Endothelial cell of umbilical vein (primary cell): ENCODE data around the gene LBHD2. TPM values are rescaled to one million over a fixed set of nuclear protein-coding genes. Genes with fewer than 3 reads are reported as not detected.

Experiments used
- BruUV-seq: library from RNA; stranded (reverse); fragments of 400-500 nt; replicated peaks from 2 replicates; lab custom pipeline; 2021; lab: Mats Ljungman, UMichigan
- CTCF ChIA-PET: fragments of 300-600, 350-600 bp; sonication (Branson Sonifier 250); formaldehyde crosslinking; loops from one replicate; lab custom pipeline; 2021; ENCODE audit warnings: antibody characterized with exemption, inconsistent platforms; lab: Charles Lee
- POLR2A ChIA-PET: fragments of 300-600, 350-600 bp; sonication (Branson Sonifier 250); formaldehyde crosslinking; loops from one replicate; lab custom pipeline; 2021; ENCODE audit warnings: antibody characterized with exemption, inconsistent platforms; lab: Charles Lee
- DNase-seq: peaks from one replicate; pipeline ENCODE4 v3.0.0-alpha.2; 2011; ENCODE audit warnings: low read depth, low spot score
- FAIRE-seq: peaks from 2 replicates; lab custom pipeline; 2011; peaks lifted over from hg19 to GRCh38; lab: Jason Lieb, UNC
- H2AFZ ChIP-seq: 2 replicates; pipeline ENCODE4 v1.6.0; 2012; ENCODE audit warnings: low read depth, low read length, control low read depth, inconsistent platforms
- H3K27ac ChIP-seq: 2 replicates; pipeline ENCODE4 v1.5.1; 2011; ENCODE audit warnings: low read depth, mild to moderate bottlenecking, control low read depth, low read length, moderate library complexity; ENCODE audit not compliant: insufficient read depth
- H3K27me3 ChIP-seq, 2 experiments: 2 replicates each; pipeline versions ENCODE4 v1.6.0 to v1.6.1; 2011; ENCODE audit warnings: low read length in 2 of 2, mixed read lengths in 1 of 2; ENCODE audit not compliant: control insufficient read depth in 2 of 2, insufficient read depth in 2 of 2
- H3K36me3 ChIP-seq, 2 experiments: 2 replicates in 1 of 2; 3 replicates in 1 of 2; pipeline ENCODE4 v1.5.1; 2011; ENCODE audit warnings: low read length in 2 of 2, mild to moderate bottlenecking in 1 of 2, moderate library complexity in 1 of 2; ENCODE audit not compliant: control insufficient read depth in 2 of 2, insufficient read depth in 2 of 2; ENCODE audit errors: extremely low read depth in 1 of 2
- H3K4me1 ChIP-seq: 3 replicates; pipeline ENCODE4 v1.5.1; 2011; ENCODE audit warnings: mild to moderate bottlenecking, low read length; ENCODE audit not compliant: control insufficient read depth, insufficient read depth; ENCODE audit errors: extremely low read depth
- H3K4me2 ChIP-seq: 2 replicates; pipeline ENCODE4 v1.6.1; 2011; ENCODE audit warnings: low read length, control low read depth, mixed read lengths; ENCODE audit not compliant: insufficient read depth
- H3K4me3 ChIP-seq, 3 experiments: fragments of 200-600 bp in 1 of 3; sonication (generic), shearing (Covaris generic) in 1 of 3; replicated peaks in 1 of 3; 2 replicates each; pipeline ENCODE4 v1.5.1; 2011 to 2016; ENCODE audit warnings: control low read depth in 3 of 3, low read length in 3 of 3, mild to moderate bottlenecking in 2 of 3, inconsistent platforms in 1 of 3, low read depth in 1 of 3, moderate library complexity in 1 of 3; ENCODE audit not compliant: insufficient read depth in 1 of 3
- H3K79me2 ChIP-seq: 2 replicates; pipeline ENCODE4 v1.6.0; 2012; ENCODE audit warnings: low read length, inconsistent platforms; ENCODE audit not compliant: control insufficient read depth, insufficient read depth
- H3K9ac ChIP-seq: replicated peaks from 2 replicates; pipeline ENCODE3; 2011; ENCODE audit warnings: low read length, control low read depth; ENCODE audit not compliant: insufficient read depth; ENCODE audit errors: extremely low read depth
- H3K9me1 ChIP-seq: replicated peaks from 3 replicates; pipeline ENCODE4 v1.6.0; 2011; ENCODE audit warnings: mild to moderate bottlenecking, low read length; ENCODE audit not compliant: control insufficient read depth, insufficient read depth; ENCODE audit errors: extremely low read depth
- H3K9me3 ChIP-seq: replicated peaks from 2 replicates; pipeline ENCODE4 v1.5.1; 2012; ENCODE audit warnings: low read length, inconsistent platforms; ENCODE audit not compliant: control insufficient read depth, insufficient read depth
- H4K20me1 ChIP-seq: replicated peaks from 2 replicates; pipeline ENCODE3; 2011; ENCODE audit warnings: mild to moderate bottlenecking, low read length; ENCODE audit not compliant: control insufficient read depth, insufficient read depth; ENCODE audit errors: extremely low read depth
- MYC ChIP-seq: IDR thresholded peaks from one replicate; pipeline ENCODE4 v1.6.1; 2011; ENCODE audit warnings: mild to moderate bottlenecking, low read depth, low read length
- POLR2A ChIP-seq: IDR thresholded peaks from 2 replicates; pipeline ENCODE4 v1.6.1; 2012; ENCODE audit warnings: low read depth, mild to moderate bottlenecking, control low read depth, low read length
- POLR2AphosphoS5 ChIP-seq: IDR thresholded peaks from 2 replicates; pipeline ENCODE4 v1.6.1; 2012; ENCODE audit warnings: low read depth, mild to moderate bottlenecking, control low read depth, low read length, moderate library complexity; ENCODE audit not compliant: insufficient read depth
- dilution Hi-C: fragments of 300-500 bp; cut with MboI; formaldehyde crosslinking; loops from one replicate; pipeline ENCODE4 v1.15.0; 2019; ENCODE audit warnings: low sequenced_read_pairs; ENCODE audit not compliant: extremely low pct_ligation_motif_present
- intact Hi-C: fragments of 100-400 bp; cut with micrococcal nuclease; formaldehyde crosslinking; loops from one replicate; pipeline ENCODE4 v1.10.0; 2022
- polyA plus RNA-seq, 4 experiments: library from polyadenylated mRNA; depleted of rRNA in 3 of 4; stranded (reverse) in 3 of 4; unstranded in 1 of 4; fragments of >200 nt; gene quantifications; 2 replicates each; pipeline versions ENCODE4 v1.2.1 to v1.2.3, GENCODE V29; 2011 to 2012; ENCODE audit warnings: missing spikeins in 1 of 4
- total RNA-seq: library from RNA; stranded (reverse); gene quantifications from 2 replicates; pipeline ENCODE4 v1.2.3, GENCODE V29; 2021

LBHD2 gene
- total and polyA plus RNA-seq, 2 donors (not counting 3 experiments of a cell fraction or from before 2014, with no cell fraction given): not detected

- peak; percentile 88 for DNase-seq
- peak; percentile 70 for TF ChIP-seq POLR2A
- peak; percentile 80 for TF ChIP-seq POLR2AphosphoS5
- no peak for TF ChIP-seq MYC
- Histone ChIP-seq H3K9ac (peak overlapping the region; percentile 86), H3K9me1 (no peaks in the 10 kb centered on the region), H3K4me1 (peaks cover 22% of the 10 kb centered on the region), H3K36me3 (no peaks in the 10 kb centered on the region), H2AFZ (peak overlapping the region; percentile 42), H3K4me3 (peak overlapping the region; percentile 93 to 96 (median 95)), H3K27me3 (no peaks in the 10 kb centered on the region), H3K27ac (peak overlapping the region; percentile 91), H3K4me2 (peak overlapping the region; percentile 95), H3K79me2 (peaks cover 50% of the 10 kb centered on the region), H4K20me1 (peaks cover 8% of the 10 kb centered on the region), H3K9me3 (no peaks in the 10 kb centered on the region)
- FAIRE-seq: peak; percentile 76
- dilution Hi-C loops: no loop called here
- ChIA-PET CTCF (interaction anchor here (0.7 to 2.6 kb wide), 7 partner anchors 12 to 130 kb away, joined by 3 to 11 read pairs (median 6); no protein-coding TSS in a partner anchor), POLR2A (interaction anchor here (0.5 to 1.2 kb wide), 6 partner anchors 18 to 76 kb away, joined by 3 to 8 read pairs (median 4); no protein-coding TSS in a partner anchor)
- BruUV-seq: no TSS peak
- intact Hi-C loops: loop anchor here (1.0 to 5.0 kb wide), 5 partner anchors 10 to 84 kb away; no protein-coding TSS in a partner anchor
Observed at GRCh38 chr14:103056322-103057027, 27.5 kb upstream of the LBHD2 start.

- ChIA-PET CTCF (interaction anchor here (2.0 to 2.6 kb wide), 3 partner anchors 11 to 48 kb away, joined by 7 to 11 read pairs (median 10); no protein-coding TSS in a partner anchor), POLR2A (interaction anchor here (0.5 to 1.2 kb wide), 4 partner anchors 18 to 46 kb away, joined by 3 to 8 read pairs (median 5); no protein-coding TSS in a partner anchor)
- Histone ChIP-seq H3K4me3 (peak overlapping the region; percentile 61 to 93 (median 68)), H3K36me3 (no peaks in the 10 kb centered on the region), H4K20me1 (peaks cover 8% of the 10 kb centered on the region), H3K9ac (peak overlapping the region; percentile 86), H3K4me1 (peaks cover 22% of the 10 kb centered on the region), H3K27ac (peak overlapping the region; percentile 82), H2AFZ (peak overlapping the region; percentile 42), H3K9me3 (no peaks in the 10 kb centered on the region), H3K9me1 (no peaks in the 10 kb centered on the region), H3K27me3 (no peaks in the 10 kb centered on the region), H3K4me2 (no peak overlapping the region), H3K79me2 (peaks cover 45% of the 10 kb centered on the region)
- no TSS peak for BruUV-seq
- DNase-seq (peak; percentile 32), FAIRE-seq (no peak)
- intact Hi-C loops (loop anchor here (2.0 to 5.0 kb wide), 2 partner anchors 46 to 85 kb away; no protein-coding TSS in a partner anchor), dilution Hi-C loops (no loop called here)
- TF ChIP-seq POLR2AphosphoS5 (no peak), POLR2A (peak; percentile 53)
Observed at GRCh38 chr14:103057028-103057371, 27.0 kb upstream of the LBHD2 start.
